Stimulated activated CD8-positive, alpha-beta memory T cell treated with anti-CD3 and anti-CD28 coated beads, Interleukin-15, amount 100 ng/mL, for 1 hour (primary cell): Measurements from ENCODE around the gene TRABD2B.

ENCODE experiments used
- DNase-seq: peaks from one replicate; pipeline ENCODE4 v3.0.0-alpha.2; 2020; ENCODE audit warnings: low read depth

The TRABD2B gene

GRCh38 chr1:48021792-48022191, 24.6 kb upstream of the TRABD2B start:
- no peak for DNase-seq

- DNase-seq = no peak
Observed at GRCh38 chr1:48019714-48020315, 22.6 kb upstream of the TRABD2B start.

- no peak for DNase-seq
Observed at GRCh38 chr1:48018799-48019198, 21.6 kb upstream of the TRABD2B start.

DNA sequence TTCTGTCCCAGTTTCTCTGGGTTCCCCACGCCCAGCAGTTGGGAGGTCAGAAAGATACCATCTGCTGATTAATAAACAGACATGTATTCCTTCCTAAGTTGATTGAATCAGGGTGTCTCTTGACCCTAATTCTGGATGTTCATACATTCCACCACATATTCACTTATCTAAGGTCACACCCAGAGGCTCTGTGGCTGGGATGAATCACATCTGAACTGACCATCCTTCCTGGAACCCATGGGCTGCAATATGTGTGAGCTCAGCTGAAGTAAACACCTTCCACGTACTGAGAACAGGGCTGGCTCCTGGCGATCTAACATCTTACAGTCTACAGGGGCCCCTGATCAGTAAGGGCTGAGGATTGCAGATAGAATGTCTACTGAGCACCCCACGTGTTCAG, 20.5 kb upstream of the TRABD2B start:
- DNase-seq = no peak

GRCh38 chr1:48016515-48016914, 19.3 kb upstream of the TRABD2B start:
- no peak for DNase-seq

DNA sequence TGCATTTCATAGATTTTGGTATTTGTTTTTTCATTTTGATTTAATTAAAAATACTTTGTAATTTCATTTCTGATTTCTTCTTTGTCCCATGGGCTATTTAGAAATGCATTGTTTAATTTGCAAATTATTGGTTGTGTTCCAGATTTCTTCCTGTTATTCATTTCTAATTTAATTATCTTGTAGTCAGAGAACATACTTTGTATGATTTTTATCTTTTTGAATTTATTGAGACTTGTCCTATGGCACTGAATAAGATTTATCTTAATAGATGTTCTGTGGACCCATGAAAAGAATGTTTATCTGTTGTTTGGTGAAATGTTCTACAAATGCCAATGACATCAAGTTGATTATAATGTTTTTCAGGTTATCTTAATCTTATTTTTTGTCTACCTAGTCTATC, 16.1 kb upstream of the TRABD2B start:
- no peak for DNase-seq

GRCh38 chr1:48007047-48007446, 9.9 kb upstream of the TRABD2B start:
- no peak for DNase-seq

DNA sequence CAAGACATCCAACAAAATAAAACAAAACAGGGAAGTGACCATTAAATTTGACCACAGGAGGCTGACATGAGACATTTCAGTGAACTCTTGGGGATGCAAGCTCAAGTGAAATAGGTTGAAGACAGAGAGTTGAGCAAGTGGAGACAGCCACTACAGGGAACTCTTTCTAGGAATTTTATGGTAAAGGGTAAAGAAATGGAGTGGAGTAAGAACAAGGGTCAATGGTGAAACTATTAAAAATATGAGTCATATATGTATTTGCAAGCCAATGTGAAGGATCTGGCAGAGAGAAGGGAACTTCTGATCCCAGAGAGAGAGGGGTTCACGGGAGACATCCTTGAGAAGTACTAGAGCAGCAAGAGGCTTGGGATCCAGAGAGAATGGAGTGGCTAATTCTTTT, 9.1 kb upstream of the TRABD2B start:
- no peak for DNase-seq

GRCh38 chr1:48005253-48006117, 8.3 kb upstream of the TRABD2B start:
- no peak for DNase-seq

DNA sequence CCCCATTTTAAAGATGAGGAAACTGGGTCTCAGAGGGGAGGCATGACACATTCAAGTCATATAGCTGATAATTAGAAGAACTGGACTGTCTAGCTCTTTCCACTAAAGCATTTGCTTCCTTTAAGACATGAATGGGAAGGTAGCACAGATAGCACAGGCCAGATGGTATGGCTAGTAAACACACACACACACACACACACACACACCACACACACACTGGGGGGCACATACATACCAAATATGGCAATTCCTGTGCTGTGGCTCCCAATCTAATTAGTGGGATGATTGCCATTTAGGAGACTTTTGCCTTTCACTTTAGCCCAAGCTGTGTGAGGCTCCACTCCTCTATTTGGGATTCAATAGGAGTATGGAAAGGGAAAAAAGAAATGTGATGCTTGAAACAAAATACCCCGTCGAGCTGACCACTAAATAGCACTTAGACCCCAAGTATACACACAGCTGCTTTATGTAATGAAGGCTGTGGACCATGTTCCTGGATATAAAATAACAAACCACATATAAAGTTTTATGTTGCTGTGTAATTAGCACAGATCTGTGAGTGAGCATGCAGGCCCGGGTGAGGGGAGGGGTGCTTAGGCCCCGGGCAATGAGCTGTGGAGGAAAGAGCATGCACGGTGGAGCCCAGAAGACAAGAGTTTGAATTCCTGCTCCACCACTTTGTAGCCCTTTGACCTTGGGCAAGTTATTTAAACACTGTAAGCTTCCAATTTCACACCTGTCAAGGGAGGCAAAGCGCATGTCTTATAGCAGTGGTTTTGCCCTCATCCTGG, 6.8 kb upstream of the TRABD2B start:
- DNase-seq = no peak

GRCh38 chr1:48002142-48002541, 5.0 kb upstream of the TRABD2B start:
- no peak for DNase-seq

DNA sequence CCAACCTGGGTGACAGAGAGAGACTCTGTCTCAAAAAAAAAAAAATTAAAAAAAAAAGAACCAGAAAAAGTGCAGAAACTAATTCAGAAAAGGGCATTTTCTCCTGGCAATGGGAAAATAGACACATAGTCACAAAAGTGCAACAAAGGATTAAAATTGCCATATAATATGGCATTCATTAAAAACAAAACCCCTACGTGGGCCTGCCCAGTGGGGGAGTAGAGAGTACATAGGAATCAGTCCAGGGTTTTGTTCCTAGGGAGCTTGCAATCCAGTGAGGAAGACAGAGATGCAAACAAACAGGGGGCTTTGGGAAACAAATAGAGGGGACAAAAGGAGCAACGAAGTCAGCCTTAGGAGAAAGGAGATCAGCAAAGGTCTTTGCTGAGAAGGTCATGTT, 4.5 kb upstream of the TRABD2B start:
- DNase-seq = no peak

GRCh38 chr1:48000883-48001282, 3.7 kb upstream of the TRABD2B start:
- no peak for DNase-seq

DNA sequence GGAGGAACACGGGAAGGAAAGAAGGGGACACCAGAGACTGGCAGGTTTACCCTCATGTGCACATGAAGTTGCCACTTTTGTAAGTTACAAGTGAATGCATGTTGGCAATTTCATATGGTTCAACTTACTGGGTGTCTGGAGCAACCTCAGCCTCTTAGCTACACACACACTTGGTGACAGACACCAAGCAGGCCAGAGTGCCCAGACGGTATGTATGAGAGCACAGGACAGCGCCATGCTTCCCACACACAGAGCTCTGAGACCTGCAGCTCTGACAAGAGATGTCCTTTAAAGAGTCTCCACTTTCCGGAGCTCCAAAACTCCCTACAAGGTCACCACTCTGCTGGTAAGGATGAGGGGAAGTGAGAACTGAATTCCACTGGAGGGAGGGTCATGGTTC, 1.9 kb upstream of the TRABD2B start:
- DNase-seq = no peak

DNA sequence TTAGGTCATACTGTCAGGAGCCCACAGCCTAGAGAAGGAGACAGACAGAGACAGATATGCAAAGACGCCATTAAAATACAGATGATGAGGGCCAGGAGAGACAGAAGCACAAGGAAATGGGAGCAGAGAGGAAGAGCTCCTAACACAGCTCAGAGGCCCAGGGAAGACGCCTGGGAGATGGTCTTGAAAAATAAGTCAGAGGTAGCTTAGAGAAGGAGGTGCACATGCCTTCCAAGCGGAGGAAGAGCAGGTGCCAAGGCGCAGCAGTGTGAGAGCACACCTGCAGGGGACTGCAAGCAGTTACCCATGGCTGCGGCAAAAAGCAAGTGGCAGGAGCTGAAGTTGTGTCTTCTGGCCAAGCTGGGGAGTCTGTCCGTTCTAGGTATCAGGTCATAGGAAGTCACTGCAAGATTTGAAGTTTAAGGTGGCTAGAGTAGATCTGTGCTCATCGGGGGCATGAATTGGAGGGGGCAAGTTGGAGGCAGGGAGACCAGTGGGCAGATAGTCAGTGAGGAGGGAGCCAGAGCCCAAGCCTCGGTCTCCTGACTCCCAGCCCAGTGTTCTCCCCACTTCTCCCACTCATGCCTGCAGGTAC, 1.3 kb upstream of the TRABD2B start:
- no peak for DNase-seq

- no peak for DNase-seq
Observed at GRCh38 chr1:47996406-47997226, 569 bp downstream of the TRABD2B start.

- no peak for DNase-seq
Observed at GRCh38 chr1:47996060-47996405, 1.2 kb downstream of the TRABD2B start.

DNA sequence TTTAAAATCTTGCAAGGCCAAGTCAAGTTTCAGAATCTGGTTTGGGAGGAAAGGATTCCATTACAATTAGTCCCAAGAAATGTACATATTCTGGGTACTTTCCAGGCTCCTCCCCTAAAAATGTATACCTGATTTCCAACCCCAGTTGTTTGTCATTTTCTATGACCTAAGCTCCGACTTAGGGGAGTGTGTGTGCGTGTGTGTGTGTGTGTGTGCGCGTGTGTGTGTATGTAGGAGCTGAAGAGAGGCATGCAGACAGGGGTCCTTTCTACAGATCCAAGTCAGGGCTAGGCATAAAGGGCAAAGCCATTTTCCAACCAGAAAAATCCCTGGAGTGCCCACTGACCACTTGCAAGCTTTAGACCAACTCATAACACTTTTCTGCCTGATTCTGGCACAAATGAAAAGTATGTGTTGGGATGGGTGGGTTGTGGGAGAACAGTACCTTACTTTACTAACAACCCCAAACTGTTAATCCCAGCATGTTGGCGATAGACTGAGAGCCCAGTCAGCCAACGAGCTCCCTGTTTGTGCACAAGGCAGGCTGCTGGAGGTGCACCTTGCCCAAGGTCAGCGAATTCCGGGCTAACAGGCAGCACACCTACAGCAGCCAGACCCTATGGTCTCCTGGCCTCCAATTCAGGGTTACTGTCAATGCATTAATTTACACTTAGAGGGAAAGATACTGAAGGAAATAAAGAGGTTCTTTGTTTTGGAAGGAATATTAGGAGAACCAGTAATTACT, 1.7 kb downstream of the TRABD2B start:
- DNase-seq = no peak

DNA sequence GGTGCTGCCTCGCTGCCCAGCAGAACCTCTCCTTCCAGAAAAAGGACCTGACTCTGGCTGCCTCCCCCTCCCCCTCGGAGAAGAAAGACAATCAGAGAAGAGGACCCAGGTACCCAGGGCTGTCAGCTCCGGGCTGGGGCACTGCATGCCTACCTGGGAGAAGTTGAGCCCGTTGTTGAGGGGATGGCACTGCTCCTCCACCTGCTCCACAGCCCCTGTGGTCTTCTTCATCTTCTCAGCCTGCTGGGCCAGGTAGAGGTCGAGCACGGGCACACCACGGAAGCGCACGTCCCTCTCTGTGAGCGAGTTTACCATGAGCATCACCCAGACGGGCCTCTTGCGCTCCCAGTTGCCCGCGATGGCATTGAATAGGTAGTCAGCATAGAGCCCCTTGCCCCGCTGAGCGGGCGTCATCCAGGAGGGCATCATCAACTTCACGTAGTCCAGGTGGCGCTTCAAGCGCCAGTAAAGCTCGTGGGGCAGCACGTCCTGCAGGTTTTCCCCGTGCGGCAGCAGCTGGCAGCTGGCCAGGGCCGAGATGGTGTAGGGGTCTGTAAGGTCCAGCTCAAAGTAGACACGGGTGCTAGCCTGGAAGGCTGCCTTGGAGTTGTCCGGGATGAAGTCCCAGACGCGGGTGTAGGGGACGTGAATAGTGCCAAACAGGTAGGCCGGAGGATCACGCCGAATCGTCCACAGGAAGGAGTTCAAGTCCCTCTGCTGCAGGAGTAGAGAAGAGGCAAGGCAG, 3.1 kb downstream of the TRABD2B start:
- DNase-seq = no peak

DNA sequence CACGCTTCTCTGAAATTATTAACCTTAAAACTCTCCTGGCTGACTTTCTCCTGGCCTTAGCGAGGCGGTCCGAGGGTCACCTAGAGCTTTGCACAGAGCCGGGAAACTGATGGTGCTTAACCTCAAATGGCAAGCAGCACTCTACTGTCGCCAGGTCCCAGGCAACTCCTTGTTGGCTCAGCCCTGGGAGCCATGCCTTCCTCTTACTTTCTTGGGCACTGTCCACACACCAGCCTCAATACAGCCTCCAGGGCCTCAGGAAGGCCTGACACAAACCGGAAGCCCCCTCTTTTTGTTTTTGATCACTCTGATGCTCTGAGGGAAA, 3.8 kb downstream of the TRABD2B start:
- DNase-seq = no peak
